ENCODE data around the gene TOMM40.

GRCh38 chr19:44943801-44944249 is 52.8 kb downstream of the TOMM40 start:
- no peak for TF ChIP-seq POLR2A (IDR thresholded peaks at IDR 0.05)
- TF ChIP-seq, protein P1, sequence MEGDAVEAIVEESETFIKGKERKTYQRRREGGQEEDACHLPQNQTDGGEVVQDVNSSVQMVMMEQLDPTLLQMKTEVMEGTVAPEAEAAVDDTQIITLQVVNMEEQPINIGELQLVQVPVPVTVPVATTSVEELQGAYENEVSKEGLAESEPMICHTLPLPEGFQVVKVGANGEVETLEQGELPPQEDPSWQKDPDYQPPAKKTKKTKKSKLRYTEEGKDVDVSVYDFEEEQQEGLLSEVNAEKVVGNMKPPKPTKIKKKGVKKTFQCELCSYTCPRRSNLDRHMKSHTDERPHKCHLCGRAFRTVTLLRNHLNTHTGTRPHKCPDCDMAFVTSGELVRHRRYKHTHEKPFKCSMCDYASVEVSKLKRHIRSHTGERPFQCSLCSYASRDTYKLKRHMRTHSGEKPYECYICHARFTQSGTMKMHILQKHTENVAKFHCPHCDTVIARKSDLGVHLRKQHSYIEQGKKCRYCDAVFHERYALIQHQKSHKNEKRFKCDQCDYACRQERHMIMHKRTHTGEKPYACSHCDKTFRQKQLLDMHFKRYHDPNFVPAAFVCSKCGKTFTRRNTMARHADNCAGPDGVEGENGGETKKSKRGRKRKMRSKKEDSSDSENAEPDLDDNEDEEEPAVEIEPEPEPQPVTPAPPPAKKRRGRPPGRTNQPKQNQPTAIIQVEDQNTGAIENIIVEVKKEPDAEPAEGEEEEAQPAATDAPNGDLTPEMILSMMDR (IDR thresholded peaks at IDR 0.05), result no peak
- no peak for TF ChIP-seq POLR2AphosphoS5 (IDR thresholded peaks at IDR 0.05)
